Measurements from ENCODE around the gene DGKG. TPM values are rescaled to one million over a fixed set of nuclear protein-coding genes. Genes with fewer than 3 reads are reported as not detected.

Gene DGKG
- polyA plus RNA-seq, 1 of the 3 experiments (the other 2 are of a cell fraction) = 0.12 TPM

- Histone ChIP-seq H3K27ac (ENCODE audit: low read depth in 2 of 2, low read length in 1 of 2) (no peak overlapping the region), H3K27me3 (ENCODE audit: insufficient read depth) (peaks cover 40% of the 10 kb centered on the region), H3F3A (replicated peaks; ENCODE audit: insufficient read depth) (no peaks in the 10 kb centered on the region), H3K4me3 (ENCODE audit: low read depth in 2 of 2, low read length in 1 of 2) (no peak overlapping the region), H3K9ac (no peak overlapping the region), H3K79me2 (ENCODE audit: insufficient read depth) (no peaks in the 10 kb centered on the region), H3K9me2 (no peaks in the 10 kb centered on the region), H3K4me1 (ENCODE audit: control insufficient read depth in 1 of 2, insufficient read depth in 2 of 2, low read depth in 1 of 2, low read length in 1 of 2) (peaks cover 0 to 14% of the 10 kb centered on the region in 2 experiments; a peak in 1 of 4 replicates), H2AFZ (ENCODE audit: low read depth) (no peak overlapping the region), H3K36me3 (replicated peaks in 1 of 2; ENCODE audit: control insufficient read depth in 1 of 2, insufficient read depth in 2 of 2, low read length in 1 of 2) (no peaks in the 10 kb centered on the region), H3K9me3 (no peaks in the 10 kb centered on the region), H3K4me2 (no peak overlapping the region), H4K20me1 (ENCODE audit: insufficient read depth) (no peaks in the 10 kb centered on the region)
- CTCF ChIA-PET = interaction anchor here (1.0 to 2.0 kb wide), 2 partner anchors 13 to 181 kb away, joined by 3 to 4 read pairs; no protein-coding TSS in a partner anchor
- POLR2A ChIA-PET = no interaction called here
- no peak for TF ChIP-seq USF2 (IDR thresholded peaks at IDR 0.05; ENCODE audit: borderline replicate concordance, low read depth, low read length)
- no peak for TF ChIP-seq EP300 (IDR thresholded peaks at IDR 0.05; ENCODE audit: borderline replicate concordance in 1 of 2, low read depth in 1 of 2, low read length in 1 of 2)
- no peak for TF ChIP-seq RAD21 (IDR thresholded peaks at IDR 0.05; ENCODE audit: low read length)
- no peak for TF ChIP-seq JUND (IDR thresholded peaks at IDR 0.05)
- TF ChIP-seq SMC3 (IDR thresholded peaks at IDR 0.05; ENCODE audit: low read depth, low read length) = no peak
- TF ChIP-seq CTCF (IDR thresholded peaks at IDR 0.05) = no peak
- no peak for TF ChIP-seq POLR2AphosphoS5 (IDR thresholded peaks at IDR 0.05; ENCODE audit: low read depth, low read length)
- TF ChIP-seq NFIC (IDR thresholded peaks at IDR 0.05; ENCODE audit: borderline replicate concordance) = no peak
- no peak for TF ChIP-seq TAF1 (IDR thresholded peaks at IDR 0.05; ENCODE audit: borderline replicate concordance, low read depth, low read length)
- TF ChIP-seq EZH2phosphoT487 (IDR thresholded peaks at IDR 0.05; ENCODE audit: borderline replicate concordance, low read depth) = no peak
- no peak for TF ChIP-seq TEAD4 (IDR thresholded peaks at IDR 0.05; ENCODE audit: borderline replicate concordance, insufficient read depth)
- TF ChIP-seq GABPA (IDR thresholded peaks at IDR 0.05; ENCODE audit: low read depth) = no peak
- TF ChIP-seq REST (IDR thresholded peaks at IDR 0.05; ENCODE audit: low read depth, low read length) = no peak
- no peak for TF ChIP-seq FOXJ3 (CRISPR knock-in tag; IDR thresholded peaks at IDR 0.05)
- no peak for TF ChIP-seq CHD2 (IDR thresholded peaks at IDR 0.05; ENCODE audit: low read length, partially characterized antibody)
- TF ChIP-seq GATA2 (CRISPR knock-in tag; IDR thresholded peaks at IDR 0.05) = no peak
- TF ChIP-seq SIN3A (IDR thresholded peaks at IDR 0.05; ENCODE audit: borderline replicate concordance, low read depth, low read length) = no peak
- 27% methylated on average over 3 of the region's 3 CpGs for WGBS (ENCODE audit: low lambda C conversion rate)
- DNase-seq = no peak
These were observed 3.0 kb downstream of the DGKG start for GRCh38 chr3:186359078-186359477.
